ENCODE results near the gene NTPCR.

Gene NTPCR

DNA sequence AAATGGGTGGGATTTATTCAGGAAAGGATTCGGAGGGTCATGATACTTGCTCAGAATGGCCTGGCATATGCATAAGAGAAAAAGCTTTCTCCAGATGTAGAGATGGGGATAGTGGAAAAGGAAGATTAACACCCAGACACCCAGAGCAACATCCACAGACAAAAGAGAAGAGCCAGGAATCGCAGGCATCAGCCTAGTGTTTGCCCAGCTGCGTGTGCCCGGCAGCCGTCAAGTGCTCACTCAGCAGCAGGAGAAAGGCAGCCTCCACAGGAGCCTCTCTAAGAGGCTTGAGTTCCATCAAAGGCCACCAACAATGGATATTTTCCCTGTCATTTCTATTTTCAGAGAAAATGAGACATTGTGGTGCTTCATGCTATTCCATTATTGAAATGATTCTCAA lies 54.7 kb downstream of the NTPCR start:
- Histone ChIP-seq H3K27me3 (ENCODE audit: insufficient read depth, poor library complexity, severe bottlenecking) (no peaks in the 10 kb centered on the region), H3K27ac (replicated peaks) (no peak overlapping the region), H3K4me3 (replicated peaks; ENCODE audit: insufficient read depth, low read length) (no peak overlapping the region)
- no peak for DNase-seq (ENCODE audit: low read depth in 1 of 2, low spot score in 1 of 2)
- TF ChIP-seq SPI1 (IDR thresholded peaks at IDR 0.05; ENCODE audit: borderline replicate concordance, low read depth): no peak
- no peak for TF ChIP-seq POLR2AphosphoS5 (IDR thresholded peaks at IDR 0.05; ENCODE audit: low read depth)
- TF ChIP-seq, protein P1, sequence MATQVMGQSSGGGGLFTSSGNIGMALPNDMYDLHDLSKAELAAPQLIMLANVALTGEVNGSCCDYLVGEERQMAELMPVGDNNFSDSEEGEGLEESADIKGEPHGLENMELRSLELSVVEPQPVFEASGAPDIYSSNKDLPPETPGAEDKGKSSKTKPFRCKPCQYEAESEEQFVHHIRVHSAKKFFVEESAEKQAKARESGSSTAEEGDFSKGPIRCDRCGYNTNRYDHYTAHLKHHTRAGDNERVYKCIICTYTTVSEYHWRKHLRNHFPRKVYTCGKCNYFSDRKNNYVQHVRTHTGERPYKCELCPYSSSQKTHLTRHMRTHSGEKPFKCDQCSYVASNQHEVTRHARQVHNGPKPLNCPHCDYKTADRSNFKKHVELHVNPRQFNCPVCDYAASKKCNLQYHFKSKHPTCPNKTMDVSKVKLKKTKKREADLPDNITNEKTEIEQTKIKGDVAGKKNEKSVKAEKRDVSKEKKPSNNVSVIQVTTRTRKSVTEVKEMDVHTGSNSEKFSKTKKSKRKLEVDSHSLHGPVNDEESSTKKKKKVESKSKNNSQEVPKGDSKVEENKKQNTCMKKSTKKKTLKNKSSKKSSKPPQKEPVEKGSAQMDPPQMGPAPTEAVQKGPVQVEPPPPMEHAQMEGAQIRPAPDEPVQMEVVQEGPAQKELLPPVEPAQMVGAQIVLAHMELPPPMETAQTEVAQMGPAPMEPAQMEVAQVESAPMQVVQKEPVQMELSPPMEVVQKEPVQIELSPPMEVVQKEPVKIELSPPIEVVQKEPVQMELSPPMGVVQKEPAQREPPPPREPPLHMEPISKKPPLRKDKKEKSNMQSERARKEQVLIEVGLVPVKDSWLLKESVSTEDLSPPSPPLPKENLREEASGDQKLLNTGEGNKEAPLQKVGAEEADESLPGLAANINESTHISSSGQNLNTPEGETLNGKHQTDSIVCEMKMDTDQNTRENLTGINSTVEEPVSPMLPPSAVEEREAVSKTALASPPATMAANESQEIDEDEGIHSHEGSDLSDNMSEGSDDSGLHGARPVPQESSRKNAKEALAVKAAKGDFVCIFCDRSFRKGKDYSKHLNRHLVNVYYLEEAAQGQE (IDR thresholded peaks at IDR 0.05; ENCODE audit: insufficient replicate concordance, low read depth): no peak

DNA sequence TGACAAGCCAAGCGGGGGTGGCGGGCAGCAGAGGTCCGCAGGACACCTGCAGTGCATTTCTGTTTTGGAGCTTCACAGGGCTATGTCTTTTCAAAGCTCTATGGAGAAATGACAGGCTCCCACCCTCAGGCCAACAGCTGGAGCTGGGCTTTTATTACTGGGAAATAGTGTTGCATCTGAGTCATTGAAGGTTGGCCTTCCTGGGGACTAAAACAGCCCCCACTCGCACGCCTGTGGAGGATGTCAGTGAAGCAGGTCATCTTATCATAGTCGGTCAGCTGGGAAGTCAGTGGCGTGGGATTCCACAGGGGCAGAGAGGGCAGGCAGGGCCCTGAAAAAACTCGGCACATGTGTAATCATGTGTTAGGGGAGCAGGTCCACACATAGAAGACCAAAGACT lies 55.3 kb downstream of the NTPCR start:
- Histone ChIP-seq H3K27me3 (ENCODE audit: insufficient read depth, poor library complexity, severe bottlenecking) (no peaks in the 10 kb centered on the region), H3K4me3 (replicated peaks; ENCODE audit: insufficient read depth, low read length) (no peak overlapping the region), H3K27ac (replicated peaks) (no peak overlapping the region)
- no peak for TF ChIP-seq POLR2AphosphoS5 (IDR thresholded peaks at IDR 0.05; ENCODE audit: low read depth)
- TF ChIP-seq SPI1 (IDR thresholded peaks at IDR 0.05; ENCODE audit: borderline replicate concordance, low read depth): no peak
- TF ChIP-seq GABPA (IDR thresholded peaks at IDR 0.05; ENCODE audit: low read depth): no peak
- TF ChIP-seq, protein P2, sequence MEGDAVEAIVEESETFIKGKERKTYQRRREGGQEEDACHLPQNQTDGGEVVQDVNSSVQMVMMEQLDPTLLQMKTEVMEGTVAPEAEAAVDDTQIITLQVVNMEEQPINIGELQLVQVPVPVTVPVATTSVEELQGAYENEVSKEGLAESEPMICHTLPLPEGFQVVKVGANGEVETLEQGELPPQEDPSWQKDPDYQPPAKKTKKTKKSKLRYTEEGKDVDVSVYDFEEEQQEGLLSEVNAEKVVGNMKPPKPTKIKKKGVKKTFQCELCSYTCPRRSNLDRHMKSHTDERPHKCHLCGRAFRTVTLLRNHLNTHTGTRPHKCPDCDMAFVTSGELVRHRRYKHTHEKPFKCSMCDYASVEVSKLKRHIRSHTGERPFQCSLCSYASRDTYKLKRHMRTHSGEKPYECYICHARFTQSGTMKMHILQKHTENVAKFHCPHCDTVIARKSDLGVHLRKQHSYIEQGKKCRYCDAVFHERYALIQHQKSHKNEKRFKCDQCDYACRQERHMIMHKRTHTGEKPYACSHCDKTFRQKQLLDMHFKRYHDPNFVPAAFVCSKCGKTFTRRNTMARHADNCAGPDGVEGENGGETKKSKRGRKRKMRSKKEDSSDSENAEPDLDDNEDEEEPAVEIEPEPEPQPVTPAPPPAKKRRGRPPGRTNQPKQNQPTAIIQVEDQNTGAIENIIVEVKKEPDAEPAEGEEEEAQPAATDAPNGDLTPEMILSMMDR (IDR thresholded peaks at IDR 0.05; ENCODE audit: insufficient read depth, low read length): no peak
- TF ChIP-seq, protein P1 (IDR thresholded peaks at IDR 0.05; ENCODE audit: insufficient replicate concordance, low read depth): no peak
- DNase-seq (ENCODE audit: low read depth in 1 of 2, low spot score in 1 of 2): no peak

DNA sequence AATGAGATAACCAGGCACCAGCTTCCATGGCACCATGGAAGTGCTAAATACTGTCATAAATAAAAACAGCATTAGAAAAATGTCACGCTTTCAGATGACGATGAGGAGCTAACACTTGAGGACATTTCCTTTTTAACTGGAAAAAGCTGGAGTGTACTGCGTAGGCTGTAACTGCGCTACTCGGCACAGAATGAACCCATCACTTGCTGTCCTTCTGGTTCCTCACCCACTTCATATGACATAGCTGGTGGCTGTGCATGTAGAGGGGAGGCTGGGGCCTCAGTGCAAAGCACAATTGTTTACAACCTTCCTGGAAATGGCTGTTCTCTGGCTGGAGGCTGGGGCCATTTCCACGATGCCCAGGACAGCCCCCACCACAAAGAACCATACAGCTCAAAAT lies 55.7 kb downstream of the NTPCR start:
- TF ChIP-seq POLR2AphosphoS5 (IDR thresholded peaks at IDR 0.05; ENCODE audit: low read depth) (no peak), SPI1 (IDR thresholded peaks at IDR 0.05; ENCODE audit: borderline replicate concordance, low read depth) (no peak), GABPA (IDR thresholded peaks at IDR 0.05; ENCODE audit: low read depth) (no peak)
- TF ChIP-seq, protein P2 (IDR thresholded peaks at IDR 0.05; ENCODE audit: insufficient read depth, low read length): no peak
- TF ChIP-seq, protein P1 (IDR thresholded peaks at IDR 0.05; ENCODE audit: insufficient replicate concordance, low read depth): no peak
- no peaks in the 10 kb centered on the region for H3K27me3 ChIP-seq (ENCODE audit: insufficient read depth, poor library complexity, severe bottlenecking)
- no peak overlapping the region for H3K27ac ChIP-seq (replicated peaks)
- no peak for DNase-seq (ENCODE audit: low read depth in 1 of 2, low spot score in 1 of 2)
- H3K4me3 ChIP-seq (replicated peaks; ENCODE audit: insufficient read depth, low read length): no peak overlapping the region

Data from HL-60 (cell line).